Activated T-helper 2 cell treated with anti-CD3 and anti-CD28 coated beads, Interferon-gamma antibody, Interleukin-2, Interleukin-4, amounts not matched to agents 10 μg/mL and 5 μg/mL and 100 μg/mL, durations not matched to agents 14 hours and 24 hours and 36 hours (primary cell): ENCODE results near the gene RTL5. TPM values are rescaled to one million over a fixed set of nuclear protein-coding genes. Genes with fewer than 3 reads are reported as not detected.

Experiments
- DNase-seq: peaks from one replicate; pipeline ENCODE4 v3.0.0; 2021; ENCODE audit warnings: low spot score
- H3K27ac Mint-ChIP-seq: one replicate; pipeline ENCODE4 v1.8.0; 2021; ENCODE audit warnings: mixed read lengths
- H3K27me3 Mint-ChIP-seq: one replicate; pipeline ENCODE4 v1.8.0; 2021; ENCODE audit warnings: low read depth, mixed read lengths
- H3K36me3 Mint-ChIP-seq: one replicate; pipeline ENCODE4 v1.8.0; 2021; ENCODE audit warnings: low read depth, mixed read lengths
- H3K4me1 Mint-ChIP-seq: one replicate; pipeline ENCODE4 v1.8.0; 2021; ENCODE audit warnings: low read depth, mixed read lengths
- H3K4me3 Mint-ChIP-seq: one replicate; pipeline ENCODE4 v1.8.0; 2021; ENCODE audit warnings: low read depth, mild to moderate bottlenecking, moderate library complexity, mixed read lengths
- H3K9me3 Mint-ChIP-seq: one replicate; pipeline ENCODE4 v1.8.0; 2021; ENCODE audit warnings: mixed read lengths
- intact Hi-C: fragments of 100-400 bp; cut with micrococcal nuclease; formaldehyde crosslinking; loops from one replicate; pipeline ENCODE4 v1.15.1; 2023
- total RNA-seq: library from RNA; stranded (reverse); gene quantifications from 2 replicates; pipeline ENCODE4 v1.2.3, GENCODE V29; 2022

RTL5 gene
- total RNA-seq, 1 donor from 2014 or later = 0.25 TPM

DNA sequence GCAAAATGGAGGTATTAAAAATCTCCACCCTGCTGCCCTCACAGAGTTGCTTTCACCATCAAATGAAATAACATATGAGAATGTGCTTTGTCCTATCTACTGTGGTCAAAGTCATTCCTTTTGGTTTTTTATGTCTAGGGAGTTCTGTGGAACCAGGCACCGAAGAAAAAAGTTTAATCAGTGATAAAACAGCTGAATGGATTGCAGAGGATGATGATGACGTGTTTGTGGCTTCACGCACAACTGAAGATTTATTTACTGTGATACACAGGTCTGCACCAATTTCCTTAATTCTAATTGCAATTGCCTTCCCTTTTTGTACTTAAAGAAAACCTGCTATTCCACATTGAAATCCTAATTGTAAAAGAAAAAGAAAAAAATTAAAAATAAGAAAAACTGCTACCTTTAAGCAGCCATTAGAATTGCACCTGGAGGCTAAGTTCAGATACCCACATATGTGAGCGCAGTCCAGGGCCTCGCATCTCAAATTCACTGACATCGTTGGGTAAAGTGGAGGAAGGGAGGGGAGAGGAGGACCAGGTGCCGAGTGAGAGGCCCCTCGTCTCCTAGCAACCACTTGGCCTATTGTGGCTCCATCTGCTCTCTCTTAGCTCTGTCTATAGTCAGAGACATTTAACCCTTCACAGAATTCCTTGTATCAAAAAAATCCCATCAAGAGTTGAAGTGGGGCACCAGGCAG is 10.5 kb upstream of the RTL5 start:
- Mint-ChIP-seq H3K36me3 (no peaks in the 10 kb centered on the region), H3K4me3 (no peak overlapping the region), H3K9me3 (no peaks in the 10 kb centered on the region), H3K27me3 (peaks cover 51% of the 10 kb centered on the region), H3K4me1 (peaks cover 20% of the 10 kb centered on the region), H3K27ac (no peak overlapping the region)
- intact Hi-C loops = no loop called here
- no peak for DNase-seq

- no peaks in the 10 kb centered on the region for H3K36me3 Mint-ChIP-seq
- intact Hi-C loops = no loop called here
- H3K27ac Mint-ChIP-seq = no peak overlapping the region
- H3K4me3 Mint-ChIP-seq = peak overlapping the region; percentile 20
- no peak for DNase-seq
- no peaks in the 10 kb centered on the region for H3K9me3 Mint-ChIP-seq
- peaks cover 20% of the 10 kb centered on the region for H3K4me1 Mint-ChIP-seq
- peaks cover 48% of the 10 kb centered on the region for H3K27me3 Mint-ChIP-seq
Measured at GRCh38 chrX:72141372-72142004, 9.8 kb upstream of the RTL5 start.

DNA sequence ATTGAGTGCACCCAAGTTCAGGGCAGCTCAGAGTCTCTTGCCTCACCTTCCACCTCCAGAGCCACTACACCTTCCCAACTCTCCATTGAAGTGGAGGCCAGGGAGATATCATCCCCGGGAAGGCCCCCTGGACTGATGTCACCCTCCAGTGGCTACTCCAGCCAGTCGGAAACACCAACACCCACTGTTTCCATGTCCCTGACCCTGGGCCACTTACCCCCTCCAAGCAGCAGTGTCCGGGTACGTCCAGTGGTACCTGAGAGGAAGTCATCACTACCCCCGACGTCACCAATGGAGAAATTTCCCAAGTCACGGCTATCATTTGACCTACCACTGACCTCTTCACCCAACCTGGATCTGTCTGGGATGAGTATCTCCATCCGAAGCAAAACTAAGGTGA is 7.8 kb upstream of the RTL5 start:
- no peaks in the 10 kb centered on the region for H3K9me3 Mint-ChIP-seq
- no peak overlapping the region for H3K27ac Mint-ChIP-seq
- H3K4me1 Mint-ChIP-seq = peaks cover 19% of the 10 kb centered on the region
- peaks cover 47% of the 10 kb centered on the region for H3K27me3 Mint-ChIP-seq
- H3K36me3 Mint-ChIP-seq = no peaks in the 10 kb centered on the region
- H3K4me3 Mint-ChIP-seq = no peak overlapping the region
- no peak for DNase-seq
- intact Hi-C loops = no loop called here

DNA sequence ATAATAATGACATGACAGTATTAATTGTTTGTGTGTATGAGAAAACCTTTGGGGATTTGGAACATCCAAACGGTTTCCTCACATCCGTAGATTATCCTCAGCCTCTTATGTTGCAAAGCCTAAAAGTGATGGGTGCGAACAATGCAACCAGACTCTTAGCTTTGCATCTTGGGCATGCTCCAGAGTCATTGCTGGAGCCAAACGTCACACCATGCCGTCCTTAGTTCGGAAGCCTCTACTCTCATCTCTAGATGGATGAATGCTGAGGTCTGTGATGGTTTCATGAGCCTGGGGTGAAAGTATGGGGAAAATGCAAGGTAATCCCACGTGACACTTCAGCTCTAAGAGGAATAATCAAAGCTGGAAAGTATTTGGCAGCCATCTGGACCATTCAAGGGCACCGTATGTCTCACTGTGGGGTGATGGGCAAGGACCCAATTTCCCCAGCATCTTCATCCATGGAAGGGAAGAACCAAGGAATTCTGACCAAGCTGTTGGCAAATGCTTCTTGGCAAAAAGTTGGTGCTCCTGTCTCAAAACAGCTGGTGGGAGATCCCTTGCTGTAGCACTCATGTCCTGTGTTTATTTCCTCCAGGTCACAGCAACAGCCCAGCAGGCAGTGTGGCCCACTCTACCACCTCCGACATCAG is 6.3 kb upstream of the RTL5 start:
- H3K4me3 Mint-ChIP-seq = no peak overlapping the region
- no peaks in the 10 kb centered on the region for H3K36me3 Mint-ChIP-seq
- peaks cover 53% of the 10 kb centered on the region for H3K27me3 Mint-ChIP-seq
- no peaks in the 10 kb centered on the region for H3K9me3 Mint-ChIP-seq
- no peak for DNase-seq
- H3K27ac Mint-ChIP-seq = no peak overlapping the region
- intact Hi-C loops = no loop called here
- H3K4me1 Mint-ChIP-seq = peaks cover 8% of the 10 kb centered on the region

- H3K4me3 Mint-ChIP-seq = no peak overlapping the region
- H3K27me3 Mint-ChIP-seq = peaks cover 46% of the 10 kb centered on the region
- no peaks in the 10 kb centered on the region for H3K9me3 Mint-ChIP-seq
- no peaks in the 10 kb centered on the region for H3K36me3 Mint-ChIP-seq
- no peak overlapping the region for H3K27ac Mint-ChIP-seq
- peaks cover 2% of the 10 kb centered on the region for H3K4me1 Mint-ChIP-seq
- intact Hi-C loops = no loop called here
- no peak for DNase-seq
Measured at GRCh38 chrX:72133851-72134546, 2.3 kb upstream of the RTL5 start.

GRCh38 chrX:72132456-72132855 is 741 bp upstream of the RTL5 start:
- intact Hi-C loops = no loop called here
- Mint-ChIP-seq H3K27me3 (peaks cover 56% of the 10 kb centered on the region), H3K27ac (no peak overlapping the region), H3K9me3 (no peaks in the 10 kb centered on the region), H3K4me3 (peak overlapping the region; percentile 30), H3K36me3 (no peaks in the 10 kb centered on the region), H3K4me1 (peaks cover 4% of the 10 kb centered on the region)
- DNase-seq = no peak

DNA sequence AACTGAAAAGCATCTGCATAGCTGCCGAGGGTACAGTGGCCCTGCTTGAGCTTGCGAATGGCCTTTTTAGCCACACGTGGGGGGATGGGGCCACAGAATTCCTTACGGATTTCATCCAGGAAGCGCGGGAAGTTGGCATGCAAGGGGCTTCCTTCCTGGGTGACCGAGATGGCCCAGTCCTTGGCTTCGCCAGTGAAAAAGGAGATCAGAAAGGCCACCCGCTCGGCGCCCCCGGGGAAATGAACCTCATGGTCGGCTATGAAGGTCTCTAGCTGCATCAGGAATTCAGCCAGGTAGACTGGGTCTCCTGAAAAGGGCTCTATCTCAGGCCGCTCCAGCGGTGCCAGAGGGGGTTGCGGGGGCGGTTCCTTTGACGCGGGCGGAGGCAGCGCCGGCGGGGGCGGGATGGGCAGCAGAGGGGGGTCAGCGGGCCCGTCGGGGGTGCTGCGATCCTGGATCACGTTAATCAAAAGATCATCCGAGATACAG is 909 bp downstream of the RTL5 start:
- Mint-ChIP-seq H3K9me3 (no peaks in the 10 kb centered on the region), H3K27ac (no peak overlapping the region), H3K4me3 (no peak overlapping the region), H3K4me1 (peaks cover 10% of the 10 kb centered on the region), H3K36me3 (no peaks in the 10 kb centered on the region), H3K27me3 (peaks cover 52% of the 10 kb centered on the region)
- intact Hi-C loops = no loop called here
- no peak for DNase-seq

GRCh38 chrX:72130156-72130761 is 1.5 kb downstream of the RTL5 start:
- Mint-ChIP-seq H3K9me3 (no peaks in the 10 kb centered on the region), H3K27ac (no peak overlapping the region), H3K27me3 (peaks cover 57% of the 10 kb centered on the region), H3K4me3 (no peak overlapping the region), H3K36me3 (no peaks in the 10 kb centered on the region), H3K4me1 (peaks cover 10% of the 10 kb centered on the region)
- intact Hi-C loops = no loop called here
- no peak for DNase-seq

DNA sequence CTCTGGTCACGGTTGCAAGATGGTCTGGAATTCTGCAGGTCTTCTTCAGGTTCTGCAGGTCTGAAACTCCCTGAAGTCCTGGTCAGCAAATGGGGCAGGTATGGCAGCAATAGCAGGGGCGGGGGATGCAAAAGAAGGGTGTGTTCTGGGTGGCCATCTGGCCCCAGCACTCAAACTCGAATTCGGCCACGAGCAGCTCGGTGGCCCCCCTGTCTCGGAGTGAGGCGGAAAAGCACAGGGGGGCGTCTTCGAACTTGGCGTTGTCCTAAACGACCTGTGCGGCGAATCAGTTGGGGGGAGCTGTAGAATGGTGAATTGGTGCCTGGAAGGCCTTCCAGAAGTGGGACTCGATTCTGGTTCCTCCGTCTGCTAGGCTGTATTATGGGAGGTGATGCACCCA is 2.1 kb downstream of the RTL5 start:
- intact Hi-C loops = no loop called here
- Mint-ChIP-seq H3K9me3 (no peaks in the 10 kb centered on the region), H3K27ac (no peak overlapping the region), H3K4me1 (peaks cover 14% of the 10 kb centered on the region), H3K36me3 (no peaks in the 10 kb centered on the region), H3K27me3 (peaks cover 59% of the 10 kb centered on the region), H3K4me3 (no peak overlapping the region)
- no peak for DNase-seq

DNA sequence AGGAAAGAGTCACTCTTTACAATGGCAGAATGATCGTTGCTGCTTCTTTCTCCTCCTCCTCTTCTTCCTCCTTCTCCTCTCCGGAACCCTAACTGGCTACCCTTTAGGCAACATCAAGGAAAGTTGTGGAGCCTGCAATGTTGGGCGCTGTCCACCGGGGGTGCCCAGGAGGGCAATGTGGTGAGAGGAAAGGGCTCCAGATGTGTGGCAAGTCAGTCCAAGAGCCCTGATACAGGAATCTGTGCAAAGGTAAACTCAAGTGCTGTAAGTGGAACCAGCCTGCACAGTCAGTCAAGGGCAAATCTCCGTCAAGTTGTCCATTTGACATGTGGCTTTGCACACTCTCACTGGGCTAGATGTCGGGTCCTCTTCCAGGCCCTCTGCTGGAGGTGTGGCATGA is 2.8 kb downstream of the RTL5 start:
- Mint-ChIP-seq H3K4me1 (peaks cover 14% of the 10 kb centered on the region), H3K9me3 (no peaks in the 10 kb centered on the region), H3K27me3 (peaks cover 58% of the 10 kb centered on the region), H3K27ac (no peak overlapping the region), H3K4me3 (no peak overlapping the region), H3K36me3 (no peaks in the 10 kb centered on the region)
- intact Hi-C loops = no loop called here
- DNase-seq = no peak

GRCh38 chrX:72128183-72128834 is 3.4 kb downstream of the RTL5 start:
- no peak for DNase-seq
- H3K36me3 Mint-ChIP-seq = no peaks in the 10 kb centered on the region
- peaks cover 14% of the 10 kb centered on the region for H3K4me1 Mint-ChIP-seq
- H3K9me3 Mint-ChIP-seq = no peaks in the 10 kb centered on the region
- H3K27ac Mint-ChIP-seq = no peak overlapping the region
- no peak overlapping the region for H3K4me3 Mint-ChIP-seq
- peaks cover 52% of the 10 kb centered on the region for H3K27me3 Mint-ChIP-seq
- intact Hi-C loops = no loop called here

DNA sequence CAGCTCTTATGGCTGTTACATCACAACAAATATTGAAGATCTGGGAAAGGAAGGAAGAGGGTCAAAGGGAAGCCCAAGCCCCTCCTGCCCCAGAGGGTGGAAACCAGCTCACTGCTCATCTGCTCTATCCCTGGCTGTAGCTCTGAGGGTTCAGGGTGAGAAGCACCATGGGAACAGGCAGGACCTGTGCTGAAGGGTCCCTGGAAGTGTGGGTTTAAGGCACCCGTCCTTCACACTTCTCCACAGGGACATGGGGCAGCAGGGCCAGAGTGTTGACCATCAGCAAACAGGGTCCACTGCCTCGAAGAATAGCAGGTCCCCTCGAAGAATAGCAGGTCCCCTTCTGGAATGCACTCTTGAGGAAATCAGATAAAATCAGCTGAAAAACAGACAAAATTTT is 4.4 kb downstream of the RTL5 start:
- no peak for DNase-seq
- Mint-ChIP-seq H3K27me3 (peaks cover 44% of the 10 kb centered on the region), H3K27ac (no peak overlapping the region), H3K36me3 (no peaks in the 10 kb centered on the region), H3K9me3 (no peaks in the 10 kb centered on the region), H3K4me3 (no peak overlapping the region), H3K4me1 (peaks cover 20% of the 10 kb centered on the region)
- intact Hi-C loops = no loop called here
